ENCODE measurements around the gene CLCN6. TPM values are rescaled to one million over a fixed set of nuclear protein-coding genes. Genes with fewer than 3 reads are reported as not detected.

CLCN6 gene
- total and polyA plus RNA-seq, 2 donors (not counting 1 experiment from before 2014, with no cell fraction given): 35.0 to 99.8 TPM

DNA sequence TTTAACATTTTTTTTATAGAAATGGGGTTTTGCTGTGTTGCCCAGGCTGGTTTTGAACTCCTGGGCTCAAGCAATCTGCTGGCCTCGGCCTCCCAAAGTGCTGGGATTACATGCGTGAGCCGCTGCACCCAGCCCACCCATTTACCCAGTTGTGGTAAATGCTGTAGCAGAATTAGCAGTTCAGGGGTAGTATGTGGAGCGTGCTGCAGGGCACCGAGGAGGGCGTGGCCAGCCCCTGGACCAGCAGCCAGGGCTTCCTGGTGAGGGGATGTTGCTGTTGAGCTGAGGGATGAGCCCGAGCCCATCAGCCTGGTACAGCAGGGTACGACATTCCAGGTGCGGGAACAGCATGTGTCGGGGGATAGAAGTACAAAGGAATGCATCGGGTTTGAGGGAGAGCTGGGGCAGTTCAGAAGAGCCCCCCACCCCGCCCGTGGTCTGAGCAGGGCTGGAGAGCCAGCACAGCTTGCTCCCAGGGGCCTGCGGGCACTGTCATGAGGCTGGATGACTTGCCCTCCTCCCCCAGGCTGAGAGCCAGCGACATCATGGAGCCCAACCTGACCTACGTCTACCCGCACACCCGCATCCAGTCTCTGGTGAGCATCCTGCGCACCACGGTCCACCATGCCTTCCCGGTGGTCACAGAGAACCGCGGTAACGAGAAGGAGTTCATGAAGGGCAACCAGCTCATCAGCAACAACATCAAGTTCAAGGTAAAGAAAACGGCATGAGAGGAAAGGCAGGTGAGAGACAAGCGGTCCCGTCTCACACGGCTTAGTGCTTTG is 29.6 kb downstream of the CLCN6 start:
- H3K27me3 Mint-ChIP-seq: no peaks in the 10 kb centered on the region
- no peaks in the 10 kb centered on the region for H3K27me3 ChIP-seq (replicated peaks in 1 of 4; ENCODE audit: control extremely low read depth in 1 of 4, control insufficient read depth in 3 of 4, insufficient read depth in 4 of 4, low read length in 3 of 4)
- no peaks in the 10 kb centered on the region for H3K9me3 Mint-ChIP-seq (ENCODE audit: insufficient read depth)
- H4K20me1 ChIP-seq (ENCODE audit: control insufficient read depth, insufficient read depth, low read length, poor library complexity, severe bottlenecking): peaks cover 24% of the 10 kb centered on the region
- intact Hi-C loops (cut with micrococcal nuclease): no loop called here
- H3K9ac ChIP-seq (ENCODE audit: low read length): no peak overlapping the region
- no peak overlapping the region for H3K4me3 Mint-ChIP-seq
- ATAC-seq (ENCODE audit: low read depth): no peak
- H3K27ac ChIP-seq (ENCODE audit: low read length in 2 of 2): no peak overlapping the region
- ChIA-PET POLR2A (no interaction called here), CTCF (interaction anchor here (1.1 to 4.5 kb wide), 3 partner anchors 12 to 131 kb away, joined by 3 to 36 read pairs (median 11); partner anchors contain the start of gene NPPA)
- no peaks in the 10 kb centered on the region for H3K4me1 ChIP-seq (ENCODE audit: control insufficient read depth in 2 of 2, insufficient read depth in 2 of 2, low read length in 2 of 2)
- TF ChIP-seq, protein P1, sequence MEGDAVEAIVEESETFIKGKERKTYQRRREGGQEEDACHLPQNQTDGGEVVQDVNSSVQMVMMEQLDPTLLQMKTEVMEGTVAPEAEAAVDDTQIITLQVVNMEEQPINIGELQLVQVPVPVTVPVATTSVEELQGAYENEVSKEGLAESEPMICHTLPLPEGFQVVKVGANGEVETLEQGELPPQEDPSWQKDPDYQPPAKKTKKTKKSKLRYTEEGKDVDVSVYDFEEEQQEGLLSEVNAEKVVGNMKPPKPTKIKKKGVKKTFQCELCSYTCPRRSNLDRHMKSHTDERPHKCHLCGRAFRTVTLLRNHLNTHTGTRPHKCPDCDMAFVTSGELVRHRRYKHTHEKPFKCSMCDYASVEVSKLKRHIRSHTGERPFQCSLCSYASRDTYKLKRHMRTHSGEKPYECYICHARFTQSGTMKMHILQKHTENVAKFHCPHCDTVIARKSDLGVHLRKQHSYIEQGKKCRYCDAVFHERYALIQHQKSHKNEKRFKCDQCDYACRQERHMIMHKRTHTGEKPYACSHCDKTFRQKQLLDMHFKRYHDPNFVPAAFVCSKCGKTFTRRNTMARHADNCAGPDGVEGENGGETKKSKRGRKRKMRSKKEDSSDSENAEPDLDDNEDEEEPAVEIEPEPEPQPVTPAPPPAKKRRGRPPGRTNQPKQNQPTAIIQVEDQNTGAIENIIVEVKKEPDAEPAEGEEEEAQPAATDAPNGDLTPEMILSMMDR (IDR thresholded peaks at IDR 0.05): no peak
- TF ChIP-seq EZH2 (IDR thresholded peaks at IDR 0.05; ENCODE audit: borderline replicate concordance, insufficient read depth, low read depth, low read length, poor library complexity, severe bottlenecking): no peak
- H3K4me1 Mint-ChIP-seq: peaks cover 6% of the 10 kb centered on the region
- 97% methylated on average over 23 of the region's 28 CpGs for WGBS (ENCODE audit: insufficient coverage)
- H3K27ac Mint-ChIP-seq: no peak overlapping the region
- H3K36me3 ChIP-seq (replicated peaks in 1 of 2; ENCODE audit: control extremely low read depth in 1 of 2, control insufficient read depth in 1 of 2, extremely low read depth in 1 of 2, insufficient read depth in 2 of 2, low read length in 1 of 2): peaks cover 0 to 92% of the 10 kb centered on the region in 2 experiments
- no peak for DNase-seq
- no peak overlapping the region for H3K4me2 ChIP-seq (replicated peaks; ENCODE audit: low read depth, low read length, poor library complexity, severe bottlenecking)
- no peak overlapping the region for H2AFZ ChIP-seq (ENCODE audit: insufficient read depth, low read depth, low read length, poor library complexity, severe bottlenecking)
- no peaks in the 10 kb centered on the region for H3K9me3 ChIP-seq (ENCODE audit: control extremely low read depth in 1 of 3, control insufficient read depth in 2 of 3, insufficient read depth in 1 of 3, low read length in 2 of 3)
- H3K79me2 ChIP-seq (ENCODE audit: control insufficient read depth, insufficient read depth, low read length): peaks cover 3% of the 10 kb centered on the region
- no peak overlapping the region for H3K4me3 ChIP-seq (ENCODE audit: control extremely low read depth in 1 of 5, extremely low read depth in 1 of 5, insufficient read depth in 1 of 5, low read depth in 2 of 5, low read length in 4 of 5)

Measured in B cell (primary cell).